ENCODE results near the gene FAT3. TPM values are rescaled to one million over a fixed set of nuclear protein-coding genes. Genes with fewer than 3 reads are reported as not detected.

Gene FAT3
- total RNA-seq, 1 experiment from 2014 or later: not detected

- Histone ChIP-seq H4K20me1 (ENCODE audit: low read length) (no peaks in the 10 kb centered on the region), H3K4me1 (ENCODE audit: insufficient read depth, low read length) (no peaks in the 10 kb centered on the region), H3K9me2 (replicated peaks; ENCODE audit: low read length) (no peaks in the 10 kb centered on the region), H3F3A (ENCODE audit: low read length, unreplicated experiment) (no peaks in the 10 kb centered on the region), H3K27ac (ENCODE audit: low read length) (no peak overlapping the region), H3K4me2 (ENCODE audit: low read length) (no peak overlapping the region), H3K9me3 (ENCODE audit: low read length) (no peaks in the 10 kb centered on the region), H3K4me3 (ENCODE audit: low read length) (no peak overlapping the region), H3K27me3 (ENCODE audit: low read length) (no peaks in the 10 kb centered on the region), H3K79me2 (ENCODE audit: low read length) (no peaks in the 10 kb centered on the region), H2AFZ (ENCODE audit: low read length) (peak overlapping the region; percentile 16; the same call in 1 of the 2 replicates), H3K36me3 (ENCODE audit: low read depth, low read length) (no peaks in the 10 kb centered on the region), H3K9ac (ENCODE audit: low read length) (no peak overlapping the region)
- BruUV-seq (replicated peaks): no TSS peak
- ChIA-PET POLR2A (ENCODE audit: unreplicated experiment) (no interaction called here), CTCF (no interaction called here)
- intact Hi-C loops (cut with micrococcal nuclease): no loop called here
- TF ChIP-seq EZH2phosphoT487 (IDR thresholded peaks at IDR 0.05; ENCODE audit: borderline replicate concordance, low read length): no peak
- TF ChIP-seq EZH2 (IDR thresholded peaks at IDR 0.05; ENCODE audit: low read length, unreplicated experiment): no peak
- TF ChIP-seq, protein P1, sequence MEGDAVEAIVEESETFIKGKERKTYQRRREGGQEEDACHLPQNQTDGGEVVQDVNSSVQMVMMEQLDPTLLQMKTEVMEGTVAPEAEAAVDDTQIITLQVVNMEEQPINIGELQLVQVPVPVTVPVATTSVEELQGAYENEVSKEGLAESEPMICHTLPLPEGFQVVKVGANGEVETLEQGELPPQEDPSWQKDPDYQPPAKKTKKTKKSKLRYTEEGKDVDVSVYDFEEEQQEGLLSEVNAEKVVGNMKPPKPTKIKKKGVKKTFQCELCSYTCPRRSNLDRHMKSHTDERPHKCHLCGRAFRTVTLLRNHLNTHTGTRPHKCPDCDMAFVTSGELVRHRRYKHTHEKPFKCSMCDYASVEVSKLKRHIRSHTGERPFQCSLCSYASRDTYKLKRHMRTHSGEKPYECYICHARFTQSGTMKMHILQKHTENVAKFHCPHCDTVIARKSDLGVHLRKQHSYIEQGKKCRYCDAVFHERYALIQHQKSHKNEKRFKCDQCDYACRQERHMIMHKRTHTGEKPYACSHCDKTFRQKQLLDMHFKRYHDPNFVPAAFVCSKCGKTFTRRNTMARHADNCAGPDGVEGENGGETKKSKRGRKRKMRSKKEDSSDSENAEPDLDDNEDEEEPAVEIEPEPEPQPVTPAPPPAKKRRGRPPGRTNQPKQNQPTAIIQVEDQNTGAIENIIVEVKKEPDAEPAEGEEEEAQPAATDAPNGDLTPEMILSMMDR (conservative IDR thresholded peaks at IDR 0.05; ENCODE audit: low read depth, low read length): no peak
- ATAC-seq: no peak
- DNase-seq: no peak
Measured at GRCh38 chr11:92259861-92260260, 35.2 kb downstream of the FAT3 start.

- H3K4me3 ChIP-seq (ENCODE audit: low read length): no peak overlapping the region
- intact Hi-C loops (cut with micrococcal nuclease): no loop called here
- ATAC-seq (no peak), DNase-seq (no peak)
- H3K9me3 ChIP-seq (ENCODE audit: low read length): no peaks in the 10 kb centered on the region
- no TSS peak for BruUV-seq (replicated peaks)
- H3K4me1 ChIP-seq (ENCODE audit: insufficient read depth, low read length): peaks cover 10% of the 10 kb centered on the region
- H2AFZ ChIP-seq (ENCODE audit: low read length): no peak overlapping the region
- TF ChIP-seq, protein P1 (conservative IDR thresholded peaks at IDR 0.05; ENCODE audit: low read depth, low read length): no peak
- TF ChIP-seq EZH2 (IDR thresholded peaks at IDR 0.05; ENCODE audit: low read length, unreplicated experiment) (no peak), EZH2phosphoT487 (IDR thresholded peaks at IDR 0.05; ENCODE audit: borderline replicate concordance, low read length) (no peak)
- H3K79me2 ChIP-seq (ENCODE audit: low read length): no peaks in the 10 kb centered on the region
- H3K9me2 ChIP-seq (replicated peaks; ENCODE audit: low read length): no peaks in the 10 kb centered on the region
- no peak overlapping the region for H3K9ac ChIP-seq (ENCODE audit: low read length)
- no peaks in the 10 kb centered on the region for H3K36me3 ChIP-seq (ENCODE audit: low read depth, low read length)
- H3K4me2 ChIP-seq (ENCODE audit: low read length): no peak overlapping the region
- ChIA-PET POLR2A (ENCODE audit: unreplicated experiment) (no interaction called here), CTCF (interaction anchor here (0.5 kb wide), 1 partner anchor 133 kb away, joined by 4 read pairs; no protein-coding TSS in a partner anchor)
- H3F3A ChIP-seq (ENCODE audit: low read length, unreplicated experiment): no peaks in the 10 kb centered on the region
- H3K27me3 ChIP-seq (ENCODE audit: low read length): no peaks in the 10 kb centered on the region
- no peak overlapping the region for H3K27ac ChIP-seq (ENCODE audit: low read length)
- no peaks in the 10 kb centered on the region for H4K20me1 ChIP-seq (ENCODE audit: low read length)
Measured at GRCh38 chr11:92264350-92264749, 39.7 kb downstream of the FAT3 start.

GRCh38 chr11:92266806-92267205 is 42.2 kb downstream of the FAT3 start:
- BruUV-seq (replicated peaks): no TSS peak
- Histone ChIP-seq H3K27ac (ENCODE audit: low read length) (no peak overlapping the region), H3K9ac (ENCODE audit: low read length) (no peak overlapping the region), H3K4me3 (ENCODE audit: low read length) (no peak overlapping the region), H3K4me1 (ENCODE audit: insufficient read depth, low read length) (peaks cover 13% of the 10 kb centered on the region), H3K9me2 (replicated peaks; ENCODE audit: low read length) (no peaks in the 10 kb centered on the region), H3F3A (ENCODE audit: low read length, unreplicated experiment) (no peaks in the 10 kb centered on the region), H4K20me1 (ENCODE audit: low read length) (no peaks in the 10 kb centered on the region), H3K4me2 (ENCODE audit: low read length) (no peak overlapping the region), H3K27me3 (ENCODE audit: low read length) (no peaks in the 10 kb centered on the region), H3K79me2 (ENCODE audit: low read length) (no peaks in the 10 kb centered on the region), H3K36me3 (ENCODE audit: low read depth, low read length) (no peaks in the 10 kb centered on the region), H2AFZ (ENCODE audit: low read length) (peak overlapping the region; percentile 27; the same call in 1 of the 2 replicates), H3K9me3 (ENCODE audit: low read length) (no peaks in the 10 kb centered on the region)
- POLR2A ChIA-PET (ENCODE audit: unreplicated experiment): no interaction called here
- TF ChIP-seq EZH2 (IDR thresholded peaks at IDR 0.05; ENCODE audit: low read length, unreplicated experiment) (no peak), EZH2phosphoT487 (IDR thresholded peaks at IDR 0.05; ENCODE audit: borderline replicate concordance, low read length) (no peak)
- TF ChIP-seq, protein P1 (conservative IDR thresholded peaks at IDR 0.05; ENCODE audit: low read depth, low read length): no peak
- DNase-seq (no peak), ATAC-seq (no peak)
- intact Hi-C loops (cut with micrococcal nuclease): no loop called here
- CTCF ChIA-PET: no interaction called here
